Gastroesophageal sphincter (tissue), 4 donors: ENCODE measurements around the gene BET1L. TPM values are rescaled to one million over a fixed set of nuclear protein-coding genes. Genes with fewer than 3 reads are reported as not detected.

Experiments
- ATAC-seq: fragments of 150-250 bp; one replicate; pipeline ENCODE4 v1.9.1; 2016; ENCODE audit warnings: mild to moderate bottlenecking, moderate library complexity
- H3K27ac ChIP-seq, 4 donors: fragments of 200-600 bp; sonication (generic) in 3 of 4; 1 replicate in 3 of 4; 2 replicates in 1 of 4; pipeline ENCODE4 v1.5.1; 2016 to 2019
- H3K27me3 ChIP-seq: fragments of 200-600 bp; sonication (generic); one replicate; pipeline ENCODE4 v1.5.1; 2019
- H3K36me3 ChIP-seq, 2 donors: fragments of 200-600 bp; sonication (generic); one replicate each; pipeline ENCODE4 v1.5.1; 2019; ENCODE audit warnings: control low read depth in 1 of 2
- H3K4me1 ChIP-seq, 3 donors: fragments of 200-600 bp; sonication (generic); 1 replicate in 2 of 3; 2 replicates in 1 of 3; pipeline ENCODE4 v1.5.1; 2016 to 2019; ENCODE audit warnings: control low read depth in 2 of 3
- H3K4me3 ChIP-seq, 2 donors: fragments of 200-600 bp; sonication (generic); one replicate each; pipeline ENCODE4 v1.5.1; 2019; ENCODE audit warnings: mild to moderate bottlenecking in 1 of 2, moderate library complexity in 1 of 2
- H3K9me3 ChIP-seq, 3 donors: fragments of 200-600 bp; sonication (generic); one replicate each; pipeline ENCODE4 v1.5.1; 2017 to 2019; ENCODE audit warnings: control low read depth in 2 of 3
- CTCF ChIP-seq, 4 experiments: fragments of 200-600 bp in 2 of 4; fragments of 450-650 bp in 2 of 4; sonication (generic) in 1 of 4; IDR thresholded peaks; one replicate each; pipeline ENCODE4 v1.5.1; 2017 to 2019; ENCODE audit warnings: antibody characterized with exemption in 4 of 4, mild to moderate bottlenecking in 2 of 4, moderate library complexity in 2 of 4
- EP300 ChIP-seq: sonication (generic); formaldehyde crosslinking; IDR thresholded peaks from one replicate; pipeline ENCODE4 v1.6.1; 2017; ENCODE audit warnings: antibody characterized with exemption, mild to moderate bottlenecking
- POLR2A ChIP-seq, 2 donors: fragments of 450-650 bp; IDR thresholded peaks; one replicate each; pipeline ENCODE4 v1.6.1; 2017; ENCODE audit warnings: antibody characterized with exemption in 2 of 2, mild to moderate bottlenecking in 2 of 2, moderate library complexity in 1 of 2
- POLR2AphosphoS5 ChIP-seq: sonication (generic); formaldehyde crosslinking; IDR thresholded peaks from one replicate; pipeline ENCODE4 v1.6.1; 2017; ENCODE audit warnings: antibody characterized with exemption
- WGBS, 2 donors: methylation state at CpG; one replicate each; pipeline ENCODE4 v1.1.5; 2018; ENCODE audit warnings: low coverage in 1 of 2; 5-methylcytosine and 5-hydroxymethylcytosine counted together
- total RNA-seq, 4 donors: library from RNA; depleted of rRNA; stranded (reverse); fragments of >200 nt; gene quantifications; one replicate each; pipeline ENCODE4 v1.1.0, GENCODE V29; 2016

BET1L gene
- 10 to 100 TPM; 25.3 to 39.4 (median 27.6) TPM for total RNA-seq

GRCh38 chr11:207208-207862 is at the start of gene BET1L, which contains the start of gene RIC8A:
Gene BET1L, minus strand, starts transcription at chr11:207399. Its CDS starts 78 bp downstream, at chr11:207321.
Gene RIC8A, plus strand, starts transcription at chr11:207708. Its CDS starts 1,147 bp downstream, at chr11:208855.
- peaks cover 3 to 70% (median 33%) of the 10 kb centered on the region in 3 donors for H3K4me1 ChIP-seq
- H3K36me3 ChIP-seq, result peaks cover 0 to 65% of the 10 kb centered on the region in 2 donors
- H3K9me3 ChIP-seq, result no peaks in the 10 kb centered on the region
- WGBS, 2 donors, result no CpG with 5 or more reads among the region's 63 CpGs
- H3K4me3 ChIP-seq, result peak within 1 kb of the TSS; percentile 97 to 99
- H3K27ac ChIP-seq, result peak within 1 kb of the TSS; percentile 95 to 100 (median 98)
- no peaks in the 10 kb centered on the region for H3K27me3 ChIP-seq
- TF ChIP-seq POLR2A (IDR thresholded peaks at IDR 0.05), result peak; percentile 77 to 92
- TF ChIP-seq CTCF (IDR thresholded peaks at IDR 0.05), result no peak
- TF ChIP-seq POLR2AphosphoS5, result peak; percentile 96
- no peak for TF ChIP-seq EP300
- ATAC-seq, result peak; percentile 92

- no peak overlapping the region for H3K27ac ChIP-seq
- TF ChIP-seq POLR2AphosphoS5, result no peak
- TF ChIP-seq EP300, result no peak
- TF ChIP-seq CTCF (IDR thresholded peaks at IDR 0.05), result no peak
- peaks cover 15% of the 10 kb centered on the region for H3K27me3 ChIP-seq
- no peaks in the 10 kb centered on the region for H3K9me3 ChIP-seq
- H3K4me3 ChIP-seq, result no peak overlapping the region
- no peak for ATAC-seq
- 73 to 93% methylated on average over 2 of the region's 2 CpGs for WGBS, 2 donors
- H3K36me3 ChIP-seq, result peaks cover 4 to 32% of the 10 kb centered on the region in 2 donors
- H3K4me1 ChIP-seq, result no peaks in the 10 kb centered on the region
These were observed 48.6 kb upstream of the BET1L start for GRCh38 chr11:255816-256215.

- Histone ChIP-seq H3K4me3 (no peak overlapping the region), H3K9me3 (no peaks in the 10 kb centered on the region), H3K27me3 (peaks cover 15% of the 10 kb centered on the region), H3K27ac (no peak overlapping the region), H3K36me3 (peaks cover 4 to 39% of the 10 kb centered on the region in 2 donors), H3K4me1 (no peaks in the 10 kb centered on the region)
- no peak for TF ChIP-seq POLR2AphosphoS5
- TF ChIP-seq CTCF (IDR thresholded peaks at IDR 0.05), result no peak
- no peak for TF ChIP-seq EP300
- TF ChIP-seq POLR2A (IDR thresholded peaks at IDR 0.05), result no peak
- no peak for ATAC-seq
- WGBS, 2 donors, result 50 to 67% methylated on average over 3 of the region's 3 CpGs
These were observed 48.0 kb upstream of the BET1L start for GRCh38 chr11:255176-255575.

- WGBS, 2 donors, result 46 to 86% methylated on average over 1 to 3 of the region's 5 CpGs
- Histone ChIP-seq H3K4me3 (no peak overlapping the region), H3K4me1 (no peaks in the 10 kb centered on the region), H3K36me3 (peaks cover 4 to 52% of the 10 kb centered on the region in 2 donors), H3K27me3 (peaks cover 9% of the 10 kb centered on the region), H3K9me3 (no peaks in the 10 kb centered on the region), H3K27ac (no peak overlapping the region)
- TF ChIP-seq CTCF (IDR thresholded peaks at IDR 0.05) (no peak), POLR2A (IDR thresholded peaks at IDR 0.05) (no peak), POLR2AphosphoS5 (no peak), EP300 (no peak)
- ATAC-seq, result no peak
These were observed 46.7 kb upstream of the BET1L start for GRCh38 chr11:253886-254270.
